ENCODE measurements around the gene EIF4B. TPM values are rescaled to one million over a fixed set of nuclear protein-coding genes. Genes with fewer than 3 reads are reported as not detected.

The EIF4B gene
- total RNA-seq, 3 donors from 2014 or later = 341 to 535 (median 345) TPM

- H3K9me3 ChIP-seq = no peaks in the 10 kb centered on the region
- intact Hi-C loops (cut with DNase I, micrococcal nuclease) = no loop called here
- H3K36me3 ChIP-seq (ENCODE audit: low read depth) = no peaks in the 10 kb centered on the region
- ATAC-seq = no peak
- TF ChIP-seq CTCF (IDR thresholded peaks at IDR 0.05) = no peak
- no peak overlapping the region for H3K4me3 ChIP-seq
- peaks cover 4% of the 10 kb centered on the region for H3K4me1 ChIP-seq (ENCODE audit: low read depth)
- no peak for DNase-seq
Observed at GRCh38 chr12:53074999-53075370, 68.7 kb downstream of the EIF4B start.

GRCh38 chr12:53076461-53076860 is 70.2 kb downstream of the EIF4B start:
- TF ChIP-seq CTCF (IDR thresholded peaks at IDR 0.05) = no peak
- Histone ChIP-seq H3K9me3 (no peaks in the 10 kb centered on the region), H3K4me1 (ENCODE audit: low read depth) (peaks cover 4% of the 10 kb centered on the region), H3K36me3 (ENCODE audit: low read depth) (no peaks in the 10 kb centered on the region), H3K4me3 (no peak overlapping the region)
- no peak for ATAC-seq
- intact Hi-C loops (cut with DNase I, micrococcal nuclease) = no loop called here
- DNase-seq = no peak

- H3K36me3 ChIP-seq (ENCODE audit: low read depth) = no peaks in the 10 kb centered on the region
- no peak overlapping the region for H3K4me3 ChIP-seq
- intact Hi-C loops (cut with DNase I, micrococcal nuclease) = no loop called here
- H3K9me3 ChIP-seq = no peaks in the 10 kb centered on the region
- DNase-seq (no peak), ATAC-seq (no peak)
- peaks cover 4% of the 10 kb centered on the region for H3K4me1 ChIP-seq (ENCODE audit: low read depth)
- no peak for TF ChIP-seq CTCF (IDR thresholded peaks at IDR 0.05)
Observed at GRCh38 chr12:53077030-53077429, 70.8 kb downstream of the EIF4B start.

GRCh38 chr12:53078425-53079225 is 72.4 kb downstream of the EIF4B start:
- peak; percentile 36 for ATAC-seq
- peak in 1 of 3 donors; percentile 63 for DNase-seq
- Histone ChIP-seq H3K4me1 (ENCODE audit: low read depth) (peaks cover 4% of the 10 kb centered on the region), H3K36me3 (ENCODE audit: low read depth) (no peaks in the 10 kb centered on the region), H3K9me3 (no peaks in the 10 kb centered on the region), H3K4me3 (peak overlapping the region; percentile 20)
- intact Hi-C loops (cut with DNase I, micrococcal nuclease) = no loop called here
- TF ChIP-seq CTCF (IDR thresholded peaks at IDR 0.05) = no peak

- intact Hi-C loops (cut with DNase I, micrococcal nuclease) = no loop called here
- no peak for TF ChIP-seq CTCF (IDR thresholded peaks at IDR 0.05)
- H3K36me3 ChIP-seq (ENCODE audit: low read depth) = no peaks in the 10 kb centered on the region
- ATAC-seq (peak; percentile 99), DNase-seq (peak; percentile 97 to 99 (median 98))
- peak within 1 kb of the TSS; percentile 20 for H3K4me3 ChIP-seq
- H3K9me3 ChIP-seq = no peaks in the 10 kb centered on the region
- H3K4me1 ChIP-seq (ENCODE audit: low read depth) = peaks cover 4% of the 10 kb centered on the region
Observed at GRCh38 chr12:53079226-53080117, 73.2 kb downstream of the EIF4B start, which contains the start of gene SPRYD3. TSS of gene SPRYD3 (minus strand) at chr12:53079390. CDS start at chr12:53079333, 57 bp downstream.

Measured in mucosa of descending colon (tissue), 3 donors.